Measurements from ENCODE around the gene RBMS3. TPM values are rescaled to one million over a fixed set of nuclear protein-coding genes. Genes with fewer than 3 reads are reported as not detected.

Gene RBMS3
- total RNA-seq, 3 donors from 2014 or later = 48.4 to 117 (median 103) TPM

DNA sequence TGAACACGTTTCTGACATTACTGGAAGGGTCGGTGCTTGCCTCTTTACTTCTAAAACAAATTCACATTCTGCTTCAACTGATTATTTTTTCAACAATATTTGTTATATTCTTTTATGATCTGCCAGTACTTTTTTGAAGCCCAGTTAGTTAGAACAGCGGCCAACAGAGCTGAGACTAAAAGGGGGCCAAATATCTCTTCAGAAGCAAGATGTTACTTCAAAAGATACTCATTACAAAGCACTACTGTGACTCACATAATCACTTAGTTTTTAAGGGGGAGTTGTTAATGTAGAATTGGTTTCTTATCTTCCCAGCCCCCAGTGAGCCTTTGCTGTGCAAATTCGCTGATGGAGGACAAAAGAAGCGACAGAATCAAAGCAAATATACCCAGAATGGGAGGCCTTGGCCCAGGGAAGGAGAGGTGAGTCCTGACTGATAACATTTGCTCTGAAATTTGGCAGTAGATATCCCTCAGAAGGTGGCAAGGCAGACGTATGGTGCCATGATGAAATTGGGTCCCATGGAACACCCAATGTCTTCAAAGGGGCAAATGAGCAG lies 587.8 kb downstream of the RBMS3 start:
- intact Hi-C loops (cut with DNase I; ENCODE audit: low total_unique reads) = no loop called here
- Histone ChIP-seq H3K27ac (no peak overlapping the region), H3K4me3 (no peak overlapping the region), H3K27me3 (no peaks in the 10 kb centered on the region), H3K36me3 (no peaks in the 10 kb centered on the region), H3K4me1 (no peaks in the 10 kb centered on the region), H3K9me3 (peaks cover 0 to 6% of the 10 kb centered on the region in 2 donors)
- no peak for TF ChIP-seq POLR2A (IDR thresholded peaks at IDR 0.05)
- TF ChIP-seq POLR2AphosphoS5 (IDR thresholded peaks at IDR 0.05) = no peak
- TF ChIP-seq, protein P1, sequence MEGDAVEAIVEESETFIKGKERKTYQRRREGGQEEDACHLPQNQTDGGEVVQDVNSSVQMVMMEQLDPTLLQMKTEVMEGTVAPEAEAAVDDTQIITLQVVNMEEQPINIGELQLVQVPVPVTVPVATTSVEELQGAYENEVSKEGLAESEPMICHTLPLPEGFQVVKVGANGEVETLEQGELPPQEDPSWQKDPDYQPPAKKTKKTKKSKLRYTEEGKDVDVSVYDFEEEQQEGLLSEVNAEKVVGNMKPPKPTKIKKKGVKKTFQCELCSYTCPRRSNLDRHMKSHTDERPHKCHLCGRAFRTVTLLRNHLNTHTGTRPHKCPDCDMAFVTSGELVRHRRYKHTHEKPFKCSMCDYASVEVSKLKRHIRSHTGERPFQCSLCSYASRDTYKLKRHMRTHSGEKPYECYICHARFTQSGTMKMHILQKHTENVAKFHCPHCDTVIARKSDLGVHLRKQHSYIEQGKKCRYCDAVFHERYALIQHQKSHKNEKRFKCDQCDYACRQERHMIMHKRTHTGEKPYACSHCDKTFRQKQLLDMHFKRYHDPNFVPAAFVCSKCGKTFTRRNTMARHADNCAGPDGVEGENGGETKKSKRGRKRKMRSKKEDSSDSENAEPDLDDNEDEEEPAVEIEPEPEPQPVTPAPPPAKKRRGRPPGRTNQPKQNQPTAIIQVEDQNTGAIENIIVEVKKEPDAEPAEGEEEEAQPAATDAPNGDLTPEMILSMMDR (IDR thresholded peaks at IDR 0.05) = no peak
- DNase-seq (ENCODE audit: low spot score in 2 of 2) = no peak

DNA sequence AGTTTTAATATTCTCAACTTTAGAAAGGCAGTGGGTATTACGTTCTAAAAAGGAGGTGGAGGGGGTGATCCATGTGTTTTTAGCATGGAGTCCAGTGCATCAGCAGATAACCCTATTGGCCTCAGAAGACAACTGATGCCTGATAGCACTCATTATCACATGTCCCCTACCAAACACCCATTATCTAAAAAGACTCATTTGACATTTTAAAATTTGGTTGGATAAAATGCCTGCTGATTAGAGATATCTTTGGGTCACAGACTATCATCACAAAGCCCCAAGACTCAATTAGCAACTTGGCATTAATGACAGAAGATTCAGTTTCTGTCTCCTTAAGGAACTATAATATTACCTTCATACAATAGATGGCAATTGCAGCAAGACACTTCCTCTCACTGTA lies 589.3 kb downstream of the RBMS3 start:
- DNase-seq (ENCODE audit: low spot score in 2 of 2) = no peak
- H3K4me3 ChIP-seq = no peak overlapping the region
- no peaks in the 10 kb centered on the region for H3K27me3 ChIP-seq
- H3K4me1 ChIP-seq = no peaks in the 10 kb centered on the region
- no peaks in the 10 kb centered on the region for H3K36me3 ChIP-seq
- H3K9me3 ChIP-seq = peaks cover 0 to 9% of the 10 kb centered on the region in 2 donors
- TF ChIP-seq POLR2AphosphoS5 (IDR thresholded peaks at IDR 0.05) = no peak
- no peak for TF ChIP-seq POLR2A (IDR thresholded peaks at IDR 0.05)
- TF ChIP-seq, protein P1 (IDR thresholded peaks at IDR 0.05) = no peak
- intact Hi-C loops (cut with DNase I; ENCODE audit: low total_unique reads) = no loop called here
- no peak overlapping the region for H3K27ac ChIP-seq

DNA sequence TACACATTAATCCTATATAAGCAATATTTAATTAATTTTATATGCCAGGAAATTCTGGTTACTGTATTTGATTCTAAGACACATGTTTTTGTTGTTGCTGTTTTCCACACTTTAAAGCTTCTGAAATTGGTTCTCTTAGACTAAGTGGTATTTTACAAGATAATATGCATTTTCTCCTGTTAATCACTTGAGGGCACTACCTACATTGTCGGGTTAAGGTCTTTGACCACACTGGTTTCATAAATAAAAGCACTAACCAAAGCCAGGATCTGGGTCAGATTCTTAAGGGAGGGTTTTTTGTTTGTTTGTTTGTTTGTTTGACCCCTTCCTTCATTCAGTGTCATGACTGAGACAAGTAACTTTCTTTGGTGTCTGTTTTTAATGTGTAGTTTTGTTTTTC lies 590.2 kb downstream of the RBMS3 start:
- H3K27ac ChIP-seq = no peak overlapping the region
- TF ChIP-seq POLR2A (IDR thresholded peaks at IDR 0.05) = no peak
- no peak for TF ChIP-seq POLR2AphosphoS5 (IDR thresholded peaks at IDR 0.05)
- TF ChIP-seq, protein P1 (IDR thresholded peaks at IDR 0.05) = no peak
- intact Hi-C loops (cut with DNase I; ENCODE audit: low total_unique reads) = no loop called here

DNA sequence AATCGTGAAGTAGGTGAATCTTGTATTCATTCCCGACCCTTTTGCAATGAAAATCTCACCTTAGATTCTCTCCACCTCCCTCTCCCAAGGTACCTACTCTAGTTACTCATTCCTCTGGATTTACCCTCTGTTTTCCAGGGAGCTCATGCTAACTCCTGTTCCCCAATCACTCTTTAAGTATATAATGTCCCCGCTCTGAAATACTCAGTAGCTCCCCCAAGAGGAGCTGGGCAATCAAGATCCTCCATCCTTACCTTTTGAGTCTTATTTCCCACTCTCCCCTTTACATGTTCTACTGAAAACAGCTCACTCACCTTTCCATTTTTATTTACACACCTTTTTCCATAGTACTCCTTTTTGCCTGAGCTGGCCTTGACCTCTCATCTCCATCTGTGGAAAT lies 599.9 kb downstream of the RBMS3 start:
- Histone ChIP-seq H3K9me3 (no peaks in the 10 kb centered on the region), H3K4me3 (no peak overlapping the region), H3K27me3 (no peaks in the 10 kb centered on the region), H3K27ac (no peak overlapping the region), H3K4me1 (no peaks in the 10 kb centered on the region), H3K36me3 (no peaks in the 10 kb centered on the region)
- no peak for DNase-seq (ENCODE audit: low spot score in 2 of 2)
- intact Hi-C loops (cut with DNase I; ENCODE audit: low total_unique reads) = no loop called here
- TF ChIP-seq POLR2AphosphoS5 (IDR thresholded peaks at IDR 0.05) = no peak
- no peak for TF ChIP-seq POLR2A (IDR thresholded peaks at IDR 0.05)
- TF ChIP-seq, protein P1 (IDR thresholded peaks at IDR 0.05) = no peak

More for the DNA sequence above, 590.2 kb downstream of the RBMS3 start:
- no peaks in the 10 kb centered on the region for H3K27me3 ChIP-seq
- H3K4me1 ChIP-seq = no peaks in the 10 kb centered on the region
- DNase-seq (ENCODE audit: low spot score in 2 of 2) = no peak
- no peak overlapping the region for H3K4me3 ChIP-seq
- peaks cover 0 to 9% of the 10 kb centered on the region in 2 donors for H3K9me3 ChIP-seq
- H3K36me3 ChIP-seq = no peaks in the 10 kb centered on the region

DNA sequence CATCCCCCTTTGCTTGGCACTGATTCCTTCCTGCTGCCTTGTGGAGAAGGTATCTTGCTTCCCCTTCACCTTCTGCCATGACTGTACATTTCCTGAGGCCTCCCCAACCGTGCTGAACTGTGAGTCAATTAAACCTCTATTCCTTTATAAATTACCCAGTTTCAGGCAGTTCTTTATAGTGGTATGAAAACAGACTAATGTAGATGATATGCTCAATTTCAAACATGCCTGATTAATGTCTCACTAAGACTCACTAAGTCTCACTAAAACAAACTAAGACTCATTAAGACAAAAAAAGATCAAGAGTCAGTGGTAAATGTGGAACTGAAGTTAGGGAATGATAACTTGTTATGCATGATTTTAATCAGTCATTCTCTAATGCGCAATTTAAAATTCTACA lies 606.6 kb downstream of the RBMS3 start:
- Histone ChIP-seq H3K27me3 (no peaks in the 10 kb centered on the region), H3K36me3 (no peaks in the 10 kb centered on the region), H3K27ac (no peak overlapping the region), H3K4me3 (no peak overlapping the region), H3K4me1 (no peaks in the 10 kb centered on the region), H3K9me3 (no peaks in the 10 kb centered on the region)
- TF ChIP-seq, protein P1 (IDR thresholded peaks at IDR 0.05) = no peak
- TF ChIP-seq POLR2A (IDR thresholded peaks at IDR 0.05) (no peak), POLR2AphosphoS5 (IDR thresholded peaks at IDR 0.05) (no peak)
- intact Hi-C loops (cut with DNase I; ENCODE audit: low total_unique reads) = no loop called here
- DNase-seq (ENCODE audit: low spot score in 2 of 2) = no peak
